GM10847 (cell line): ENCODE measurements around the gene FNBP1L.

Experiments used
- POLR2A ChIP-seq: IDR thresholded peaks from 2 replicates; pipeline ENCODE4 v1.6.1; 2011; ENCODE audit not compliant: insufficient read length; ENCODE audit errors: extremely low read depth

Gene FNBP1L

DNA sequence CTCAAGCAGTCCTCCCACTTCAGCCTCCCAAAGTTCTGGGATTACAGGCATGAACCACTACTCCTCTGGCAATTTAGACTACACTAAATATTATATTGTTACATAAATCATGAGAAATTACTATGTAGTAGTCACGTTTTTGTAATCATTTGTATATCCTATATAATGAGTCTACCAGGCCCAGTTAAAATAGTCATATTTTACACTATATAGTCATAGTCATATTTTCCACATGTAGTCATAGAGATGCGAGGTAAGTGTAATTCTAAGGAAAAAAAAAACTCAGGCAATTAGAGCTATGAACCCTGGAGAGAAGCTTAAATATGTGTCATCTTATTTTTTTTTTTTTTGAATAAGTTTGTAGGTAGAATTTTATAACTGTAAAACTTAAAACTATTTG, 90.0 kb downstream of the FNBP1L start:
- no peak for TF ChIP-seq POLR2A

DNA sequence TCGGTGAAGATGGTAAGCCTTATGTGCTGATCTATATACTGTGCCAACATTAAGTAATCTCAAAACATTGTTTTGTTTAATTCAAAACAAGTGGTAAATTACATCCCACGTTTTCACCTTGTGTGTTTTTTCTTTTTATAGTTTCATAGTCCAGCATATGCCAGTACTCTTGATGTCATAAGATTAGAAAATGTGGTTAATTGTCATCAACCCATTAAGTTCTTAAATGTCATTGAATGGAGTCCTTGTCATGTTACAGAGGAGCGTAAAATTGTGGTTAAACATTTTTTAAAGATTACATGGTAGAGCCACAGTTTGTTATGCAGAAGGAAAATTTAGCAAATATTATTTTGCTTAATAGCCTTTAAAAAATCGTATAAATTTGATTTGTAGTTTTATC, 93.1 kb downstream of the FNBP1L start:
- no peak for TF ChIP-seq POLR2A

DNA sequence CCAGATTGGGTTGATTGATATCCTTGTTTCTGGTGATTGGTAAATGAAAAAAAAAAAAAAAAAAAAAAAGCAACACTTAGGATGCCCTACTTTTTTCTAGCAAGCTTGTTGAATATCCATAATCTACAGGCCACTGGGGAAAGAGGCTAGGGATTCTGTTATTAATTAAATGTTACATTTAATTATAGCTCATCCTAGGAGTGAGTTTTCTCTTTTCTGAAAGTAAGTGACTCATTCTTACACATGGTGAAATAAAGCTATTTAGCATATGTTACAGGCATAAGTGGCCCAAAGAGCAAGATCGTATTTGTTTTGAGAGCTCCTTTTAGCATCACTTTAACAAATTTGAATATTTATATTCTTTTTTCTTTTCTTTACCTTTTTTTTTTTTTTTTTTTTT, 94.5 kb downstream of the FNBP1L start:
- TF ChIP-seq POLR2A: no peak

DNA sequence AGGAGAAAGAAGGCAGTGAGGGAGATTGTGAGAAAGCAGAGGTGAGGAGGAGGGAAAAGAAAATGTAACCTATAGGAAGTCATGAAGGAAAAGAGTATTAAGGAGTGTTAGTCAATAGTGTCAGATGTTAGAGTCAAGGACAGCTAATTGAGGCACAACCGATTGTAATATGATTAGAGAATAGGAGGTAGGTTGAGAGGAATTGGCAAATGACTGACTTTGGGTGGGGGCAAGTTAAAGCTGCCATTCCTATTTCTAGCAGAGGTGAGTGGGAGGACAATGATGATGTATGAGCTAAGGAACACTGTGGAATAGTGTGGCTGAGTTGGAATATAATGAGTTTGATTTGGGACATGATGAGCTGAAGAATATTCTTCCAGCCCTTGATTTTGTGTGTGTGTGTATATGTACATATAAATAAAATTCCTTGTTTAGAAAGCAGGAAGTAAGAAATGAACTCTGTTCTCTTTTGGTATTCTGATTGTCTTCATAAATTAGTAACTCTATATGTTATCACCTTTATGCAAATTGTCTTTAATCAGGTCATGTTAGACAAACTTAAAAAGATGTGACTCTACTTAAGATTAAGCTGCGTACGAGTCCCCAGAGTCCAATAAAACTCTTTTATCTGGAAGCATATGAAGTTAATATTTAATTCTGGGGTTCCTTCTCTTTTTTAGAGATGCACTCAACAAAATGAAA, 98.4 kb downstream of the FNBP1L start:
- no peak for TF ChIP-seq POLR2A

DNA sequence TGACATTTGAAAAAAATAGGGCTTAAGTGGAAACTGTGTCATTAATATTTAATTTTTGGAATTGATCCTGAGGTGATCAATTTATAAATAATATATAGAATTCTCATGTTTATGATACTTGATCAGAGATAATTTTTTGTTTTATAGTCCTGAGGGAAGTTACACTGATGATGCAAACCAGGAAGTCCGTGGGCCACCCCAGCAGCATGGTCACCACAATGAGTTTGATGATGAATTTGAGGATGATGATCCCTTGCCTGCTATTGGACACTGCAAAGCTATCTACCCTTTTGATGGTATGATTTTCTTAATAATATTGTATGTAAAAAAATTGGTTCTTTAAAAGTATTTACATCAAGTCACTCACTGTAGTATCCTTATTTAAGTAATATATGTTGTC, 101.2 kb downstream of the FNBP1L start:
- no peak for TF ChIP-seq POLR2A

DNA sequence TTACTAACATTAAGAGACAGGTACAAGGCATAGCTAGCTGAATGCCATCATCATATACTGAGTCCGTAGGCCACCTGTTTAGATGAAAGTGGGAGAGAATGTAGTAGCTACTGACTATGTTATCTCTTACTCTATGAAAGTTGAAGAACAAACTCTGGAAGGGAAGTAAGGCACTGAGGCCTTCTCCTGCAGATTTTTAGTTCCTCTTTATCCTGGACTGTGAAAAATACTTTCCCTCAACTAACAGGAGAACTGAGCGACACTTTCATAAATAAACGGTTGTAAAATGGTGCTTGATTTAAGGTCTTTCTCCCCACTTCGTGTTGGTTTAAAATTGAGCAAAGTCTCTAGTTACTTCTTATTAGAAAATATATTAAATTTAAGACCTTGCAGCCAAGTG, 101.9 kb downstream of the FNBP1L start:
- TF ChIP-seq POLR2A: no peak

DNA sequence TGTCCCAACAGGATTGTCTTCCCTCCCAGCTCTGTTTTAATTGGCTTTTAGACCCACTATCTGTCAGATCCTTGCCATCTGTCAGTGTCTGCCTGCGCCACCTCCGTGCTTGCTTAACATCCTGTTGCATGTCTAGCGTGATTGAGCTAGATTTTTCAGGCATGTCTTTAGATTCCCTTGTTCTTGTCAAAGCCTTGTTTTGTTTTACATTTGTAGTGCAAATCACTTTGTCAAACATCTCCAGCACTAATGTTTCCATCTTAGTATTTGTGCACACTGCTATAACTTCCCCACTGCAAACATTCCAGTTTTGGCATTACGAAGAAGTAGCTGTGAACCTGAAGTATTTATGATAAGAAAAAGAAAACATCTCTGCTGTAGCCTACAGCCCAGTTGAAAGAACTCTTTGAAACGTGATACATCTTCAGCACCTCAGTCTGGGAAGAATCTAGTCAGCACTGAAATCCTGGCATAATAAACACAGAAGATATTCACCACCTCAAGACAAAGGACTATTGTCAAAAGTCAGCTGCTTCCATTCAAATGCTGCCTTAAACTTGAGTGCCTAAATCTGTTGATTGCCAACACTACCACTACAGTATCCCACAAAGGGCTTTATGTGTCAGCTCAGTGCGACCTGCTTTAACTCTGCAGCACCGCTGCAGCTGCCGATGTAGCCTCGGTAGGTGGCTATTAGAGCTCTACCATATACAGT, 105.0 kb downstream of the FNBP1L start:
- no peak for TF ChIP-seq POLR2A

DNA sequence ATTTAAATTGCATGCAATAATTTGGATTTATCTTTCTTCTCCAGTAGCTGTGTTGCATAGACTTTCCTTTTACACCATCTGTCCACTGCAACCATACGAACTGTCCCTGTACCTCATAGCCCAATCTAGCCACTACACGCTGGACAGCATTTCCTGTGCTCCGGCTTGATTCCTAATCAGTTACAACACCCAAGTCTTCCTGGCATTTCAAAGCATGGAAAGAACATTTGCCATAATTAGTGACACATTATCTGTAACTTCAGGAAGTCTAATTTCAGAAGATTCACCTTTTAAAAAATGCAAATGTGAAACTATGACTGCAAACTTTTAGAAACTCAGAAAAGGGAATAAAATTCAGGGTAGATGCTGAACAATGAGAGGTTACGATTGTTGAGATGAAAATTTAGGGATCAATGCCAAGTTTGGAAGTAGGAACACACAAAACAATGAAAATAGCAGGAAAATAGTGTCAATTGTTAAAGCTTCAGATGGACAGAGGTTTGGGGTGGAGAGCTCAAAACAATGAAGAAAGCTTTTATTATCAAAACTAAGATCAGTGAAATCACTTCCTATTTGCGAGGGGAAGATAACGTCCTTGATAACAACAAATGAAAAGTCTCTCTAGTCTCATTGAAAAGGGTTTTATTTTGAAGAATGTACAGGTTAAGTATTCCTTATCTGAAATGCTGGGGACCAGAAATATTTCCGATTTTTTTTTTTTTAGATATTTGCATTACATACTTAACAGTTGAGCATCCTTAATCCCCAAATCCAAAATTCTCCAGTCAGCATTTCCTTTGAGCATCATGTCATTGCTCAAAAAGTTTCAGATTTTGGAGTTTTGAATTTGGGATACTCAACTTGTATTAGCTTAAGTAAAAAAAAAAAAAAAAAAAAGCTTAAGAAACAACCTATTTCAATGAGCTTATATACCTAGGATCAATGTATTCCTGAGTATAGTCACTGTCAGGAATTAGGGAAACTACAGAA, 107.3 kb downstream of the FNBP1L start:
- no peak for TF ChIP-seq POLR2A

DNA sequence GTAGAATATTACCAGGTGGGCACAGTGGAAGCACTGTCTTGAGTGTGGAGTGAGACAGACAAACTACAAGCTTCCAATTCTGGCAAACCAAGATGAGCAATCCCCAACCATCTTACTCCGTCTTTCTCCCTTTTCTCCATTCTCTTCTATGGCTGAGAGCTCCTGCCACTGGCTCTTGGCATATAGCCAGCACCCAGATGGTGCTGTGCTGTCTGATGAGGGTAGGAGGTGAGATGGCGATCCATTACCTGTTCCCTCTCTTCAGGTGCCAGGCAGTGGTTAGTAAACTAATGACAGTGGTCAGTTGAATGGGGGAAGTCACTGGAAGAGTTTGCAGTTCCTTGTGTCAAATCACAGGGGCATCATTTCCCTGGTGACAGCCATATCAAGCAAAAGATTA, 108.4 kb downstream of the FNBP1L start:
- TF ChIP-seq POLR2A: no peak

DNA sequence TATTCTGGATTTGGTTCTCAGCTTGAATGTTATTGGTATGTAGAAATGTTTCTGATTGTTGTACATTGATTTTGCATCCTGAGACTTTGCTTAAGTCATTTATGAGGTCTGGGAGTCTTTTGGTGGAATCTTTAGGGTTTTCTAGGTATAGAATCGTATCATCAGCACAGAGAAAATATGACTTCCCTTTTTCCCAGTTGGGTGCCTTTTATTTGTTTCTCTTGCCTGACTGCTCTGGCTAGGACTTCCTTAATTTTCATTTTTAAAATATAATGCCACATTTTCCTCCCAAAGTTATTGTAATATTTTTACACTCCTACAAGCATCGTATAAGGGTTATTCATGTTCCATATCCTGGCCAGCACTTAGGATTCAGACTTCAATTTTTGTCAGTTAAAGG, 111.1 kb downstream of the FNBP1L start:
- TF ChIP-seq POLR2A: no peak

DNA sequence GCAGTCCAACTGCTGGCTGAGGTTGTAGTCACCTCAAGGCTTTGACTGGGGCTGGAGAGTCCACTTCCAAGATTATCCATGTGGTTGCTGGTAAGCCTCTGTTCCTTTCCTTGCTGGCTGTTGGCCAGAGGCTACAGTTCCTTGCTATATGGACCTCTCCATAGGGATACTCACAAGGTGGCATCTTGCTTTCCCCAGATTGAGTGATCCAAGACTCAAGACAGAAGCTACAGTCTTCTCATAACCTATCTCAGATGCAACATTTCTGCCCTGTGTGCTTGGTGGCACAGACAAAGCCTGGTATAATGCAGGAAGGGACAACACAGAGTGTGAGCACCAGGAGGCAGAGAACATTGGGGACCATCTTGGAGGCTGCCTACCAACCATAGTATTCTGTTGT, 111.8 kb downstream of the FNBP1L start:
- no peak for TF ChIP-seq POLR2A

DNA sequence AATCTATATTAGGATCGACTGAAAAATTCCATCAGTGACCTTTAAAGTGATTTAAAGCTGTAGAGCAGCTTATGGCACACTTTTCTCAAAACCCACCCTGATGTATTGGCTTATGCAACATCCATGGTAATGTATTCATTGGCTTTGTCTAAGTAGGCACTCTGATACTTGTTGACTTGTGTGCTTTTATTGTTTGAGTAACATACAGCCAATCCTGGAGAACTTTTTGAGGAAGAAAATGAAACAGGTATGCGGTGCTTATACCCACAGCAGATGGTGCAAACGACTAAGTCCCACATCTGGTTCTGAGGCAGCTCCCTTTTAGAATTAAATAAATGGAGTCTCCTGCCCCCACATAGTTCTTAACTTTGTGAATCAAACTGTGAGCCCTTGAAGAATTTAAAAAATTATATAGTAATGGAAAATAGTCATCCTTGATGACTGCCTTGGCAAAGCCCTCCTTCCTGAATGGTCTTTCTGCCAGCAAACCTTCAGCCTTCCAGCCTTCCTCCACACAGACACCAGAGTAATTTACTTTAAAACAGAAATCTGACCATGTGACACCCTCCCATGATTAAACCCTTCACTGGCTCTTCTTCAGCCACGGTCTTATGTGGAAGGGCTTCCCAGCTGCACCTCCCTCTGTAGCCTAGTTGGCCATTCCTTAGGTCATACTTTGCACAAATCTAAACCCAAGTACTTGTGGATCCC, 117.7 kb downstream of the FNBP1L start:
- TF ChIP-seq POLR2A: no peak

DNA sequence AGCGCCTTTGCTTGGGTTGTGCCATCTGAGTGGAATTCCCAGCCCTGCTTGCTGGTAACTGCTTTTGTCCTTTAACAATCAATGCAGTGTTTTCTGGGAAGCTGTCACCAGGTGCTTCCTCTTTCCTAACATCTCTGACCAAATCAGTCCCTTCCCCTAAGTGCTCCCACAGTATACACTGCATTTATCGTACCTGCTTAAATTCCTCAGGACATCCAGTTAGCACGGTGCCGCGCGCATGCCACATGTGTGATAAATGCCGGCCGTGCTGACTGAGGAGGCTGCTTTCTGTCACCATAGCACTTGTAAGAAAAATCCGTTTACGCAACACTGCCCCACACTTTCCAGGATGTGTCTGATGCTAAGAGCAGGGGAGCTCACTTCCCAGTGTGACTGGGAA, 118.3 kb downstream of the FNBP1L start:
- TF ChIP-seq POLR2A: no peak

DNA sequence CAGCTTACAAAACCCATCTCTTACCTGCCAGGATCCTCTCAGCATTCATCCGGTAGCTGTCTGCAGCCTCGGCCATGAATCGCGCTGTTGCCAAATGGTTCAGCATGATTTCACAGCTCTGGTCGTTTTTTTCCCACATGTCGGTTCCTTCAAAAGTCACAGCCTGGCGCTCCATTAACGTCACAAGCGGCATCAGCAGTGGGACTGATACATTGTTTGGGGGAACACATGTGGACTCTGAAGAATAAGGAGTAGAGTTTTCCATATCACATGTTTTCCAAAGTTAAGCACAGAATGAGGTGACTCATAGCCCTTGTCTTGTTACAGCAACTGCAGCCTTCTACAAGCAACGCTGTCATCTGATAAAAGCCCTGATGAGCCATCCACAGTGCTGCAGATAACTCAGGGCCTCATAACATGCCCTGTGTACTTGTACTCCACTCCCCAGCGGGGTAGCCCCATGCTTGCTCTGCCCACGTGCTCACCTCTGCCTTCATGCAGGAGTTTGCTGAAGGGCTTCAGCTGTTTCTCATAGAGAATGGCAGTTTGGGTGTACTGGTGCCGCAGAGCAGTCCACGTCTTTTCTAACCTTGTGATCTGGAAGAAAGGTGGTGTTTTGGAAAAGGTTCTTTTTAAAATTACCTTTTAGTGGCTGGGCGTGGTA, 119.5 kb downstream of the FNBP1L start:
- no peak for TF ChIP-seq POLR2A

DNA sequence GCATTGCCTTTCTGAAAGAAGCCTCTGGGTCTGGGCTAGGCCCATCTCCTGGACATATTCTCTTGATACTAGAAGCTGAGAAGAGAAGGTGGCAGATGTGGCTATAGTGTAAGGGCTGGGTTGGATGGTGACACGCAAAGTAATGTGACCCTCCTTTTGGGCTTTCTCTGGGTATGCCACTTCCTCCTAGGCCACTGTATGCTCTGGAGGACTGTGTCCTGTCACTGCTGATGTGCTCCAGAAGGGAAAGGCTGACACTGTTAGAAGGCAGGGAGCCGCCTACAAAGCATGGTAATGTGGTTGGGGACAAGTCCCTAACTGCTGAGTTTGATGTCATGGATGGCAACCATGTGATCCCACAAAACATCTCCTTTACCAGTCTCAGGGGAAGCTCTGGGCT, 121.6 kb downstream of the FNBP1L start:
- TF ChIP-seq POLR2A: no peak

DNA sequence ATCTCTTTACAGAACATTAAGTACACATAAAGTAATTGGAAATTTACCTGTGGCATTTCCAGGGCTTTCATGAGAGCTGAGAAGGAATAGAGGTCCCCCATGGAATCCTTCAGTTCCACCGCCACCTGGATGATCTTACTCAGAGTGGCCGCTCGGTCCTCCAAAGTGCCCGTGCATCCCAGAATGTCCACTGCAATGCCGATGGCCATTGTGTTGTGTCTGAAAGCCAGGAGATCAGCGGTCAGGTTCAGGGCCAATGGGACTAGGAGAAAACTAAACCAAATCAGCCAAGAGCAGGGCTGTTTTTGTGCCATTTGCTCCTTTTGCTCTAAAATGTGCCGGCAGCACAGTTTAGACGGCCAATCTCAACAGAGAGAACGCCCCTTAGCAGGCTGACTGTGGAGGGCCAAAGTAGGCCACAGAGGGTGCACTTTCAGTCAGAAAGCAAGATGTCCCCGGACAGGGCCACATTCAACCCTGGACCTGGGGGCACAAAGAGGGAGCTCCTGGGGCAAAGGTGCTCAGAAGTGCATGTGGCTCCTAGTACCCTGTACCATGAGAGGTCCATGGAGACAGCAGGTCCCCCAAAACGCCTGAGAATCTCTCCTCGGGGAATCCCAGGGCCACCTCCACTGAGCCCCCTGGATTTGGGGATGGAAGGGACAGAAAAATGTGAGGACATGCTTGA, 123.8 kb downstream of the FNBP1L start:
- no peak for TF ChIP-seq POLR2A
